Measurements from ENCODE around the gene ASAP2. TPM values are rescaled to one million over a fixed set of nuclear protein-coding genes. Genes with fewer than 3 reads are reported as not detected.

ASAP2 gene
- total RNA-seq, 1 donor from 2014 or later = 49.6 TPM

DNA sequence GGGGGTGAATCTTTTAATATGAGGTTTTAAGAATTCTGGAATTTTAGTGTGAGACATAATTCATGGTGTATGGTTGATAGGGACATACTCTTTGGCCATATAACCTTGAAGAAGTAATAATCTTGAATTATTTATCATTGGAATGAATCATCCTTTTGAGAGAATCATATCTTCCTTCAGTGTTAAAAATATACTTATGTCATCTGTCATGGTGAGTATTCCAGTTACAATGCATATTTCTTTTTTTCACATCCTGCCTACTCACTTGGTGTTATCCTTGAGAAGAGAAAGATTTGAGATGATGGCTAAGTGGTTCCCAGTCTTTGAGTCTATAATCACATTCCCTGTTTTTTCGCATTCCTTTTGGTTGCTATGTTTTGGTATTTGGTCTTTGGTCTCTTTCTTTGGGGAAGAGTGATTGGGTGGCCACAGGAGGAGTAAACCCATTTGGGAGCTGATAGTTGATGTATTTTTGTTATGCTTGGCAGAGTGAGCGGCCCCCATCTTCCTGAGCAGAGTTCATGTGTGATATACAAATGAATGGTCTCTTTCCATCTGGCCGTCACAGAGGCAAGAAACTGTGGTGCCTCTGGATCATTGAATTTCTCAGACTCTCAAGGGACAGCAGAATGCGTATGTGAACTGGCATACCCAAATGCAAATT, 21.6 kb downstream of the ASAP2 start:
- Mint-ChIP-seq H3K4me1 (ENCODE audit: low read depth, unreplicated experiment) (peaks cover 72% of the 10 kb centered on the region), H3K27me3 (ENCODE audit: unreplicated experiment) (peaks cover 12% of the 10 kb centered on the region), H3K27ac (ENCODE audit: unreplicated experiment) (peak overlapping the region; percentile 67), H3K9me3 (ENCODE audit: unreplicated experiment) (peaks cover 13% of the 10 kb centered on the region), H3K4me3 (ENCODE audit: unreplicated experiment) (peak overlapping the region; percentile 54), H3K36me3 (ENCODE audit: unreplicated experiment) (no peaks in the 10 kb centered on the region)
- TF ChIP-seq, protein P1, sequence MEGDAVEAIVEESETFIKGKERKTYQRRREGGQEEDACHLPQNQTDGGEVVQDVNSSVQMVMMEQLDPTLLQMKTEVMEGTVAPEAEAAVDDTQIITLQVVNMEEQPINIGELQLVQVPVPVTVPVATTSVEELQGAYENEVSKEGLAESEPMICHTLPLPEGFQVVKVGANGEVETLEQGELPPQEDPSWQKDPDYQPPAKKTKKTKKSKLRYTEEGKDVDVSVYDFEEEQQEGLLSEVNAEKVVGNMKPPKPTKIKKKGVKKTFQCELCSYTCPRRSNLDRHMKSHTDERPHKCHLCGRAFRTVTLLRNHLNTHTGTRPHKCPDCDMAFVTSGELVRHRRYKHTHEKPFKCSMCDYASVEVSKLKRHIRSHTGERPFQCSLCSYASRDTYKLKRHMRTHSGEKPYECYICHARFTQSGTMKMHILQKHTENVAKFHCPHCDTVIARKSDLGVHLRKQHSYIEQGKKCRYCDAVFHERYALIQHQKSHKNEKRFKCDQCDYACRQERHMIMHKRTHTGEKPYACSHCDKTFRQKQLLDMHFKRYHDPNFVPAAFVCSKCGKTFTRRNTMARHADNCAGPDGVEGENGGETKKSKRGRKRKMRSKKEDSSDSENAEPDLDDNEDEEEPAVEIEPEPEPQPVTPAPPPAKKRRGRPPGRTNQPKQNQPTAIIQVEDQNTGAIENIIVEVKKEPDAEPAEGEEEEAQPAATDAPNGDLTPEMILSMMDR (IDR thresholded peaks at IDR 0.05; ENCODE audit: partially characterized antibody, unreplicated experiment) = no peak
- no peak for DNase-seq

DNA sequence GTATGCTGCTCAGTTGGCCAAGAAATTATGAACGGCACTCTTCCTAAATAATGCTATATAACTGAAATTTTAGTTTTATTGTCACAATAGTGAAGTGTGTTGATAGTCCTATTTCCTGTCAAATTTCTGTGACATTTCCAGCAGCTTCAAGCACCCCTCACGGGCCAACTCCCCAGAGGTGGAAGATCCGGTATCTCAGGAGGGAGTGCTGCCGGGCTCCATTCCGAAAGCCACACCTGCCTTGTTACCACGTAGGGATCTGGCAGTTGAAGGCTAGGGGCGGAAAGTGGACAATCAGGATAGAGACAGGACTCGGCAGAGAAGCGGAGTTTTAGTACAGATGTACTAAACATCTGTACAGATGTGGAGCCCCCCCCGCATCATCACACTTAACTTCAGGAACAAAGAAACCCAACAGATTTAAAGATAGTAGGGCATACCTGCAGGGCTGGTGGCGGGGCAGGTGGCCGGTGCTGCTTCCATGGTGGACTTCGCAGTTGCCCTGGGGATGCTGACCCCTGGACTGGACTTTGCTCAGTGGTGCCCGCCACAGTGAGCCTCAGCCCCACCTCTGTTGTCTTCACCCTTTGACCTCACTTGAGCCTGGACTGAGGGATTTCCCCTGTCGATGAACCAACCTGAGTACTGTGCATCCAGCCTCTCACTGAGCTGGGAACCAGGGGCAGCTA, 22.3 kb downstream of the ASAP2 start:
- DNase-seq = no peak
- Mint-ChIP-seq H3K36me3 (ENCODE audit: unreplicated experiment) (no peaks in the 10 kb centered on the region), H3K9me3 (ENCODE audit: unreplicated experiment) (peaks cover 13% of the 10 kb centered on the region), H3K27me3 (ENCODE audit: unreplicated experiment) (peaks cover 12% of the 10 kb centered on the region), H3K4me1 (ENCODE audit: low read depth, unreplicated experiment) (peaks cover 74% of the 10 kb centered on the region), H3K27ac (ENCODE audit: unreplicated experiment) (peak overlapping the region; percentile 91), H3K4me3 (ENCODE audit: unreplicated experiment) (peak overlapping the region; percentile 89)
- TF ChIP-seq, protein P1 (IDR thresholded peaks at IDR 0.05; ENCODE audit: partially characterized antibody, unreplicated experiment) = no peak

- Mint-ChIP-seq H3K9me3 (ENCODE audit: unreplicated experiment) (peaks cover 16% of the 10 kb centered on the region), H3K36me3 (ENCODE audit: unreplicated experiment) (no peaks in the 10 kb centered on the region), H3K27ac (ENCODE audit: unreplicated experiment) (peak overlapping the region; percentile 91), H3K4me1 (ENCODE audit: low read depth, unreplicated experiment) (peaks cover 77% of the 10 kb centered on the region), H3K27me3 (ENCODE audit: unreplicated experiment) (peaks cover 12% of the 10 kb centered on the region), H3K4me3 (ENCODE audit: unreplicated experiment) (peak overlapping the region; percentile 89)
- TF ChIP-seq, protein P1 (IDR thresholded peaks at IDR 0.05; ENCODE audit: partially characterized antibody, unreplicated experiment) = no peak
- no peak for DNase-seq
Measured at GRCh38 chr2:9229470-9229820, 22.8 kb downstream of the ASAP2 start.

DNA sequence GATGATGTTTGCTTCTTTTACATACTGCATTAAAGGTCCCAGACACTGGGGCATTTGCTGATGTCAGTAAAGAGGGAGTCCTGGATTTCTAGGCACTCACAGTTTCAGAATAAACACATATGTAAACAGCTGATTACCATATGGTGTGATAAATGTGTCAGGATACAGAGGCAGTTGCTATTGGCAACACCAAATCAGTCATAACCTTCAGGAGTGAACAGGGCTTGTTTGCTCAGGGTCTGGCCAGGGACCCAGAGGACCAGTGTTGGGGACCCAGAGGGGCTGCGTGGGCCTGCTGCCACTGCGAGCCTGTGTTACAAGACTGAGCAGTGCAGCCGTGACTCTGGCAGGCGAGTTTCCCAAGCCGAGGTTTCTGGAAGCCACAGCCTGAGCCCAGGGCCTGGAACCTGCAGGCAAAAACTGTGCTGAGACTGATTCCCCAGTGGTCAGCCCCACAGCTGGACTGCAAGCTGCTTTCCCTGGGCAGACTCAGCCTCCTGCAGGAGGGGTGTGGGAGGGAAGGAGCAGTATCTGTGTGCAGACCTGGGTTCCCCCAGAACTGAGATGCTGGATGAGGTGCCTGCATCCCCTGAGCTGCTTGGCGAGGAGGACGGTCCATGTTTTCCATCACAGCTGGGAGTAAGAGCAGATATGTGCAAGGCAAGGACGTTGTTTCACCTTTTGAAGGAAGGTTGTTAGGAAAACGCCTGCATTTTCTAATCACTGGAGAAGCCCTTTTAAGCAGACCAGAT, 23.6 kb downstream of the ASAP2 start:
- no peaks in the 10 kb centered on the region for H3K36me3 Mint-ChIP-seq (ENCODE audit: unreplicated experiment)
- H3K9me3 Mint-ChIP-seq (ENCODE audit: unreplicated experiment) = peaks cover 17% of the 10 kb centered on the region
- H3K4me3 Mint-ChIP-seq (ENCODE audit: unreplicated experiment) = peak overlapping the region; percentile 89
- peak overlapping the region; percentile 91 for H3K27ac Mint-ChIP-seq (ENCODE audit: unreplicated experiment)
- peak; percentile 72 for DNase-seq
- peaks cover 12% of the 10 kb centered on the region for H3K27me3 Mint-ChIP-seq (ENCODE audit: unreplicated experiment)
- peaks cover 78% of the 10 kb centered on the region for H3K4me1 Mint-ChIP-seq (ENCODE audit: low read depth, unreplicated experiment)
- TF ChIP-seq, protein P1 (IDR thresholded peaks at IDR 0.05; ENCODE audit: partially characterized antibody, unreplicated experiment) = no peak
